Lower lobe of right lung (tissue), 2 donors: ENCODE data around the gene TBX18. TPM values are rescaled to one million over a fixed set of nuclear protein-coding genes. Genes with fewer than 3 reads are reported as not detected.

Experiments used
- ATAC-seq, 2 donors: fragments of 200-7000 bp; cut with Tn5 transposase; one replicate each; pipeline ENCODE4 v1.9.1; 2020 to 2022; ENCODE audit warnings: mild to moderate bottlenecking in 2 of 2, moderate library complexity in 2 of 2
- DNase-seq: peaks from one replicate; pipeline ENCODE4 v3.0.0-alpha.2; 2020
- H3K27ac ChIP-seq: fragments of 200-600 bp; one replicate; pipeline ENCODE4 v1.8.0; 2022
- H3K27me3 ChIP-seq: fragments of 200-600 bp; one replicate; pipeline ENCODE4 v1.8.0; 2022; ENCODE audit warnings: low read depth
- H3K36me3 ChIP-seq: fragments of 200-600 bp; one replicate; pipeline ENCODE4 v1.8.0; 2022; ENCODE audit warnings: mild to moderate bottlenecking
- H3K4me1 ChIP-seq: fragments of 200-600 bp; one replicate; pipeline ENCODE4 v1.8.0; 2022
- H3K4me3 ChIP-seq: fragments of 200-600 bp; one replicate; pipeline ENCODE4 v1.8.0; 2022; ENCODE audit warnings: mild to moderate bottlenecking
- H3K9me3 ChIP-seq: fragments of 200-600 bp; one replicate; pipeline ENCODE4 v1.8.0; 2022
- intact Hi-C: fragments of 100-400 bp; cut with DNase I; formaldehyde crosslinking; loops from one replicate; pipeline ENCODE4 v1.11.0; 2022
- total RNA-seq: library from RNA; stranded (reverse); fragmentation: NEBNext Ultra II Directional; extraction: Animal tissue kit (Norgen Biotek cat#: 25700); gene quantifications from one replicate; pipeline ENCODE4 v1.2.1, GENCODE V29; 2021
- TF ChIP-seq, protein P1 (sequence below): fragments of 200-600 bp; IDR thresholded peaks from one replicate; pipeline ENCODE4 v1.8.0; 2022; ENCODE audit warnings: antibody characterized with exemption, mild to moderate bottlenecking
- donor health status: DM: no; HTN: yes; CAD: no; lungs with severe emphysema.

Gene TBX18
- total RNA-seq, 1 donor from 2014 or later, result 1.5 TPM

GRCh38 chr6:84789170-84789569 is 24.8 kb upstream of the TBX18 start:
- no peak overlapping the region for H3K4me3 ChIP-seq
- H3K9me3 ChIP-seq, result no peaks in the 10 kb centered on the region
- H3K27ac ChIP-seq, result no peak overlapping the region
- no peaks in the 10 kb centered on the region for H3K4me1 ChIP-seq
- TF ChIP-seq, protein P1, sequence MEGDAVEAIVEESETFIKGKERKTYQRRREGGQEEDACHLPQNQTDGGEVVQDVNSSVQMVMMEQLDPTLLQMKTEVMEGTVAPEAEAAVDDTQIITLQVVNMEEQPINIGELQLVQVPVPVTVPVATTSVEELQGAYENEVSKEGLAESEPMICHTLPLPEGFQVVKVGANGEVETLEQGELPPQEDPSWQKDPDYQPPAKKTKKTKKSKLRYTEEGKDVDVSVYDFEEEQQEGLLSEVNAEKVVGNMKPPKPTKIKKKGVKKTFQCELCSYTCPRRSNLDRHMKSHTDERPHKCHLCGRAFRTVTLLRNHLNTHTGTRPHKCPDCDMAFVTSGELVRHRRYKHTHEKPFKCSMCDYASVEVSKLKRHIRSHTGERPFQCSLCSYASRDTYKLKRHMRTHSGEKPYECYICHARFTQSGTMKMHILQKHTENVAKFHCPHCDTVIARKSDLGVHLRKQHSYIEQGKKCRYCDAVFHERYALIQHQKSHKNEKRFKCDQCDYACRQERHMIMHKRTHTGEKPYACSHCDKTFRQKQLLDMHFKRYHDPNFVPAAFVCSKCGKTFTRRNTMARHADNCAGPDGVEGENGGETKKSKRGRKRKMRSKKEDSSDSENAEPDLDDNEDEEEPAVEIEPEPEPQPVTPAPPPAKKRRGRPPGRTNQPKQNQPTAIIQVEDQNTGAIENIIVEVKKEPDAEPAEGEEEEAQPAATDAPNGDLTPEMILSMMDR, result no peak
- ATAC-seq (no peak), DNase-seq (no peak)
- intact Hi-C loops, result no loop called here
- H3K36me3 ChIP-seq, result no peaks in the 10 kb centered on the region
- peaks cover 3% of the 10 kb centered on the region for H3K27me3 ChIP-seq

DNA sequence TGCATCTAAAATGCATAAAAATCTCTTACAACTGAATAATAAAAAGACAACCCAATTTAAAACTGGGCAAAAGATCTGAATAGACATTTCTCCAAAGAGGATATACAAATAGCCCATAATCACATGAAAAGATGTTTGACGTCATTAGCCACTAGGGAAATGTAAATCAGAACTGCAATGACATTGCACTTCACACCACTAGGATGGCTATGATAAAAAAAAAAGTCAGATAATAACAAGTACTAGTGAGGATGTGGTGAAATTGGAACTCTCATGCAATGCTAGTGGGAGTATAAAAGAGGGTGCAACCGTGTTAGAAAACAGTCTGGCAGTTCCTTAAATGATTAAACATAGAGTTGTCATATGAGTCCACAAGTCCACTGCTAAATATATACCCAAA is 24.3 kb upstream of the TBX18 start:
- no peak overlapping the region for H3K27ac ChIP-seq
- intact Hi-C loops, result no loop called here
- H3K36me3 ChIP-seq, result no peaks in the 10 kb centered on the region
- no peak overlapping the region for H3K4me3 ChIP-seq
- H3K27me3 ChIP-seq, result peaks cover 7% of the 10 kb centered on the region
- TF ChIP-seq, protein P1, result no peak
- ATAC-seq (no peak), DNase-seq (no peak)
- H3K4me1 ChIP-seq, result no peaks in the 10 kb centered on the region
- H3K9me3 ChIP-seq, result no peaks in the 10 kb centered on the region

GRCh38 chr6:84785671-84786070 is 21.3 kb upstream of the TBX18 start:
- no peaks in the 10 kb centered on the region for H3K36me3 ChIP-seq
- H3K9me3 ChIP-seq, result no peaks in the 10 kb centered on the region
- H3K27ac ChIP-seq, result no peak overlapping the region
- TF ChIP-seq, protein P1, result no peak
- no peak for ATAC-seq
- H3K4me1 ChIP-seq, result no peaks in the 10 kb centered on the region
- H3K27me3 ChIP-seq, result peaks cover 7% of the 10 kb centered on the region
- intact Hi-C loops, result no loop called here
- H3K4me3 ChIP-seq, result no peak overlapping the region
- no peak for DNase-seq

GRCh38 chr6:84779917-84780316 is 15.5 kb upstream of the TBX18 start:
- no peaks in the 10 kb centered on the region for H3K9me3 ChIP-seq
- intact Hi-C loops, result no loop called here
- DNase-seq (no peak), ATAC-seq (no peak)
- no peak overlapping the region for H3K4me3 ChIP-seq
- TF ChIP-seq, protein P1, result no peak
- H3K36me3 ChIP-seq, result no peaks in the 10 kb centered on the region
- H3K4me1 ChIP-seq, result no peaks in the 10 kb centered on the region
- peaks cover 27% of the 10 kb centered on the region for H3K27me3 ChIP-seq
- H3K27ac ChIP-seq, result no peak overlapping the region

GRCh38 chr6:84779380-84779779 is 15.0 kb upstream of the TBX18 start:
- no peak for ATAC-seq
- no peaks in the 10 kb centered on the region for H3K9me3 ChIP-seq
- H3K27me3 ChIP-seq, result peaks cover 31% of the 10 kb centered on the region
- no peak for DNase-seq
- H3K27ac ChIP-seq, result no peak overlapping the region
- TF ChIP-seq, protein P1, result no peak
- intact Hi-C loops, result no loop called here
- no peak overlapping the region for H3K4me3 ChIP-seq
- H3K4me1 ChIP-seq, result peaks cover 5% of the 10 kb centered on the region
- no peaks in the 10 kb centered on the region for H3K36me3 ChIP-seq

DNA sequence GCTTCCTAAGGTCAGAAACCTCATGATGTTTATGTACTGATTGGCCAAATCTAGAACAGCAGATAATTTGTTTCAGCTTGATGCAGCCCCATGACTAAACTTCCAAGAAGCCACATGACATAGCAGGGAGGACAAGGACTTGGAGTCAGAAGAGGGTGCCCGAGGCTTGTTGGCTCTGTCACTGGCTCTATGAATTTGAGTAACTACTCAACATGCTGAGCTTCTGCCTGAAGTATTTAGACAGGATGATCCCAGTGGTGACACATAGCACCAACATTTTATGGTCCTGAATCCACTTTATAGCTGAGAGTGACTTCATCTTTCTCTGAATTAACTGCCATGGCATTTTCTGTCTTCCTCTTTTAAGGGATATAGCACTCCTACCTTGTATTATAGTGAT is 13.5 kb upstream of the TBX18 start:
- Histone ChIP-seq H3K27ac (no peak overlapping the region), H3K4me1 (peaks cover 17% of the 10 kb centered on the region), H3K9me3 (no peaks in the 10 kb centered on the region), H3K36me3 (no peaks in the 10 kb centered on the region), H3K4me3 (no peak overlapping the region), H3K27me3 (peaks cover 40% of the 10 kb centered on the region)
- DNase-seq (no peak), ATAC-seq (no peak)
- intact Hi-C loops, result no loop called here
- TF ChIP-seq, protein P1, result no peak
